Gastrocnemius medialis (tissue), 4 donors: ENCODE measurements around the gene TMEM185A.

Experiments
- POLR2A ChIP-seq, 2 donors: fragments of 450-650 bp; IDR thresholded peaks; one replicate each; pipeline ENCODE4 v1.6.1; 2017; ENCODE audit warnings: antibody characterized with exemption in 2 of 2, mild to moderate bottlenecking in 2 of 2, moderate library complexity in 2 of 2
- TF ChIP-seq, protein P1 (sequence below), 5 experiments: fragments of 450-650 bp in 3 of 5; fragments of 200-600 bp in 2 of 5; sonication (generic) in 2 of 5; IDR thresholded peaks in 4 of 5; conservative IDR thresholded peaks in 1 of 5; 1 replicate in 4 of 5; 2 replicates in 1 of 5; pipeline ENCODE4 v1.5.1; 2016 to 2019; ENCODE audit warnings: antibody characterized with exemption in 5 of 5, mild to moderate bottlenecking in 3 of 5, moderate library complexity in 3 of 5

DNA sequence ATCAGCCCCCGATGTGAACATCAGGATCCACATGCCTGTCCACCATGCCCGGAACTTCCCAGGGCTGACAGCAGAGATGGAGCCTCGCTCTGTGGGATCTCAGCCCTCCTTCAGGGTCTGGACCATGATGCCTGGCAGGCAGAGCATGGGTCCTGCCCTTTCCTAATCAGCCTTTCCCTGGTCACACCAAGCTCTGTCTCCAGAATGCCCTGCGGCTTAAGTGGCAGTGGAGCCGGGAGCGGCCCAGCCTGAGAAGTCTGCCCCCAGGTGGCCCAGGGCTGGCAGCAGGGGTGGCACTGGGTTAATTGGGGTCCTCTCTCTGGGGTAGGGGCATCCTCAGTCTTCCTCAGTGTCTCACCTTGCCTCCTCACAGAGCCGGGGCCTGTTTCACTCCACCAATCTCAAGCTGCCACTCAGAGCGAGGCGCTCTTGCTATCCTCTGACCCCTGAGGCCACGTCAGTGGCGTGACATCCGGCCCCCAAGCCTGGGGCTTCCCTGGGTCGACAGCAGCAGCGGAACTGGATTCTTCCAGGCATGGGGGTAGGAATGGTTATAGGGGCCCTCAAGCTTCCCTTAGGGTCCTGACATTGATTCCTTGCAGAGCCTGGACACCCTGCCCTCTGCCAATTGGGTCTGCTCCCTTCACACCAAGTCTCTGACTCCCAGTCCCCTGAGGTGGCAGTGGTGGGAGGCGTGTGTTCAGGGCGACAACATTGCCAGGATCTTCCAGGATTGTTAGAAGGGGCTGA is 20.8 kb upstream of the TMEM185A start:
- TF ChIP-seq, protein P1, sequence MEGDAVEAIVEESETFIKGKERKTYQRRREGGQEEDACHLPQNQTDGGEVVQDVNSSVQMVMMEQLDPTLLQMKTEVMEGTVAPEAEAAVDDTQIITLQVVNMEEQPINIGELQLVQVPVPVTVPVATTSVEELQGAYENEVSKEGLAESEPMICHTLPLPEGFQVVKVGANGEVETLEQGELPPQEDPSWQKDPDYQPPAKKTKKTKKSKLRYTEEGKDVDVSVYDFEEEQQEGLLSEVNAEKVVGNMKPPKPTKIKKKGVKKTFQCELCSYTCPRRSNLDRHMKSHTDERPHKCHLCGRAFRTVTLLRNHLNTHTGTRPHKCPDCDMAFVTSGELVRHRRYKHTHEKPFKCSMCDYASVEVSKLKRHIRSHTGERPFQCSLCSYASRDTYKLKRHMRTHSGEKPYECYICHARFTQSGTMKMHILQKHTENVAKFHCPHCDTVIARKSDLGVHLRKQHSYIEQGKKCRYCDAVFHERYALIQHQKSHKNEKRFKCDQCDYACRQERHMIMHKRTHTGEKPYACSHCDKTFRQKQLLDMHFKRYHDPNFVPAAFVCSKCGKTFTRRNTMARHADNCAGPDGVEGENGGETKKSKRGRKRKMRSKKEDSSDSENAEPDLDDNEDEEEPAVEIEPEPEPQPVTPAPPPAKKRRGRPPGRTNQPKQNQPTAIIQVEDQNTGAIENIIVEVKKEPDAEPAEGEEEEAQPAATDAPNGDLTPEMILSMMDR (IDR thresholded peaks at IDR 0.05 in 4 of 5, conservative IDR thresholded peaks at IDR 0.05 in 1 of 5), result no peak
- TF ChIP-seq POLR2A (IDR thresholded peaks at IDR 0.05), result no peak
